Activated CD4-positive, alpha-beta T cell treated with anti-CD3 and anti-CD28 coated beads, Interleukin-10, Interleukin-2, amounts not matched to agents 100 ng/mL and 50 ng/mL, durations not matched to agents 16 hours and 8 hours (primary cell): ENCODE measurements around the gene ITGB4.
"Not testable (repeated sequence)": the region's sequence is repeated elsewhere in the genome, so short reads cannot be mapped to it uniquely, and the experiment has no call there.

Experiments
- DNase-seq: peaks from one replicate; pipeline ENCODE4 v3.0.0-alpha.2; 2020

Gene ITGB4

GRCh38 chr17:75773808-75774470 is 52.7 kb downstream of the ITGB4 start:
- no peak for DNase-seq

- DNase-seq = no peak
Measured at GRCh38 chr17:75774471-75774990, 53.3 kb downstream of the ITGB4 start.

- DNase-seq = no peak
Measured at GRCh38 chr17:75774991-75775668, 53.9 kb downstream of the ITGB4 start.

GRCh38 chr17:75776386-75777295 is 55.4 kb downstream of the ITGB4 start:
- peak; percentile 43 for DNase-seq

- no peak for DNase-seq
Measured at GRCh38 chr17:75777296-75777922, 56.1 kb downstream of the ITGB4 start.

- not testable (repeated sequence) for DNase-seq
Measured at GRCh38 chr17:75778066-75778860, 57.0 kb downstream of the ITGB4 start.

GRCh38 chr17:75778861-75779249 is 57.6 kb downstream of the ITGB4 start:
- DNase-seq = peak; percentile 83

- peak; percentile 99 for DNase-seq
Measured at GRCh38 chr17:75779250-75779986, 58.2 kb downstream of the ITGB4 start.

GRCh38 chr17:75779987-75780889 is 59.0 kb downstream of the ITGB4 start:
- no peak for DNase-seq

- peak; percentile 89 for DNase-seq
Measured at GRCh38 chr17:75783069-75783783, 62.0 kb downstream of the ITGB4 start.

- no peak for DNase-seq
Measured at GRCh38 chr17:75783803-75784472, 62.7 kb downstream of the ITGB4 start.

GRCh38 chr17:75784473-75785015 is 63.3 kb downstream of the ITGB4 start, which contains the start of gene UNK:
Gene UNK (plus strand): TSS chr17:75784806. CDS start chr17:75784881, 75 bp downstream.
- peak; percentile 99 for DNase-seq

- DNase-seq = peak; percentile 96
Measured at GRCh38 chr17:75785016-75785890, 64.0 kb downstream of the ITGB4 start.

GRCh38 chr17:75791254-75791653 is 70.0 kb downstream of the ITGB4 start:
- DNase-seq = no peak

- DNase-seq = peak; percentile 19
Measured at GRCh38 chr17:75793460-75793859, 72.2 kb downstream of the ITGB4 start.

- no peak for DNase-seq
Measured at GRCh38 chr17:75795820-75796607, 74.8 kb downstream of the ITGB4 start.
